ENCODE results near the gene PSAP.

DNA sequence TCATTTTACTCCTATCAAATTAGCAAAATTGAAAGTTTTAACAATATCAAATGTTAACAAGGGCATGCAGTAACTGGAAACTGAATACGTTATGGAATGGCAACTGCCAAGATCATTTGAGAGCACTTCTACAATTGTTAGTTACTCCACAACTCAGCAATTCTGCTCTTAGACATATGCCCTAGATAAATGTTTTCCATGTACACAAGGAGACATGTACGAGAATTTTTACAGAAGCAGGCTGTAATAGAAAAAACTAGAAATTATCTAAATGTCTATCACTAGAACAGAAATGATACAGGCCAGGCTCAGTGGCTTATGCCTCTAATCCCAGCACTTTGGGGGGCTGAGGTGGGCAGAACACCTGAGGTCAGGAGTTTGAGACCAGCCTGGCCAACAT, 7.0 kb downstream of the PSAP start:
- TF ChIP-seq CTCF (IDR thresholded peaks at IDR 0.05) = no peak
- TF ChIP-seq POLR2A (IDR thresholded peaks at IDR 0.05) = no peak

Measured in right lobe of liver (tissue), 4 donors.